ENCODE results near the gene CERS6.

Gene CERS6

GRCh38 chr2:168530982-168531622, 75.0 kb downstream of the CERS6 start:
- no CpG with 5 or more reads among the region's 4 CpGs for WGBS, 2 donors (ENCODE audit: extremely low coverage in 2 of 2, insufficient read length in 2 of 2, insufficient replicate concordance in 1 of 2)
- Histone ChIP-seq H3K36me3 (replicated peaks in 1 of 2; ENCODE audit: control insufficient read depth in 2 of 2, insufficient read depth in 2 of 2, low read length in 2 of 2) (no peaks in the 10 kb centered on the region), H2BK12ac (ENCODE audit: low read length) (no peak overlapping the region), H2BK120ac (ENCODE audit: low read depth, low read length) (no peak overlapping the region), H2BK15ac (ENCODE audit: low read length) (no peak overlapping the region), H3K18ac (ENCODE audit: low read length) (no peak overlapping the region), H3K9ac (ENCODE audit: low read depth, low read length, poor library complexity) (no peak overlapping the region), H3K4me1 (ENCODE audit: control insufficient read depth in 2 of 2, insufficient read depth in 1 of 2, low read depth in 1 of 2, low read length in 2 of 2) (peaks cover 0 to 4% of the 10 kb centered on the region in 2 donors), H2BK5ac (ENCODE audit: low read length) (no peak overlapping the region), H3K4me2 (ENCODE audit: insufficient read depth, low read length, poor library complexity, severe bottlenecking) (no peak overlapping the region), H2AK5ac (ENCODE audit: low read depth, low read length) (no peak overlapping the region), H3K79me1 (ENCODE audit: low read depth, low read length) (peaks cover 2% of the 10 kb centered on the region), H3K14ac (ENCODE audit: low read length) (no peak overlapping the region), H3K27ac (replicated peaks; ENCODE audit: low read length) (no peak overlapping the region), H4K91ac (ENCODE audit: low read depth, low read length, poor library complexity) (no peak overlapping the region), H2AFZ (ENCODE audit: low read length) (no peak overlapping the region), H3K23ac (ENCODE audit: low read depth, low read length, poor library complexity) (no peak overlapping the region), H4K8ac (ENCODE audit: low read depth, low read length) (no peak overlapping the region), H3K27me3 (ENCODE audit: control insufficient read depth in 3 of 3, insufficient read depth in 3 of 3, low read depth in 1 of 3, low read length in 3 of 3) (no peaks in the 10 kb centered on the region), H3K9me3 (replicated peaks in 1 of 2; ENCODE audit: control insufficient read depth in 2 of 2, insufficient read depth in 1 of 2, low read depth in 1 of 2, low read length in 2 of 2) (peaks cover 0 to 10% of the 10 kb centered on the region in 2 donors), H3K4me3 (ENCODE audit: low read length in 2 of 2) (no peak overlapping the region), H3K4ac (ENCODE audit: low read length) (no peak overlapping the region)
- no peak for DNase-seq (ENCODE audit: low spot score)

- Histone ChIP-seq H3K4ac (ENCODE audit: low read length) (no peak overlapping the region), H2BK12ac (ENCODE audit: low read length) (no peak overlapping the region), H2BK15ac (ENCODE audit: low read length) (no peak overlapping the region), H3K27ac (replicated peaks; ENCODE audit: low read length) (no peak overlapping the region), H3K9me3 (replicated peaks in 1 of 2; ENCODE audit: control insufficient read depth in 2 of 2, insufficient read depth in 1 of 2, low read depth in 1 of 2, low read length in 2 of 2) (peaks cover 2 to 11% of the 10 kb centered on the region in 2 donors), H3K14ac (ENCODE audit: low read length) (no peak overlapping the region), H3K4me3 (ENCODE audit: low read length in 2 of 2) (no peak overlapping the region), H3K27me3 (ENCODE audit: control insufficient read depth in 3 of 3, insufficient read depth in 3 of 3, low read depth in 1 of 3, low read length in 3 of 3) (no peaks in the 10 kb centered on the region), H3K4me1 (ENCODE audit: control insufficient read depth in 2 of 2, insufficient read depth in 1 of 2, low read depth in 1 of 2, low read length in 2 of 2) (peaks cover 0 to 4% of the 10 kb centered on the region in 2 donors), H3K23ac (ENCODE audit: low read depth, low read length, poor library complexity) (no peak overlapping the region), H3K18ac (ENCODE audit: low read length) (peak overlapping the region; percentile 32), H3K9ac (ENCODE audit: low read depth, low read length, poor library complexity) (no peak overlapping the region), H2BK120ac (ENCODE audit: low read depth, low read length) (no peak overlapping the region), H3K79me1 (ENCODE audit: low read depth, low read length) (peaks cover 2% of the 10 kb centered on the region), H3K36me3 (replicated peaks in 1 of 2; ENCODE audit: control insufficient read depth in 2 of 2, insufficient read depth in 2 of 2, low read length in 2 of 2) (no peaks in the 10 kb centered on the region), H4K8ac (ENCODE audit: low read depth, low read length) (no peak overlapping the region), H4K91ac (ENCODE audit: low read depth, low read length, poor library complexity) (no peak overlapping the region), H2AFZ (ENCODE audit: low read length) (no peak overlapping the region), H2BK5ac (ENCODE audit: low read length) (no peak overlapping the region), H2AK5ac (ENCODE audit: low read depth, low read length) (no peak overlapping the region), H3K4me2 (ENCODE audit: insufficient read depth, low read length, poor library complexity, severe bottlenecking) (no peak overlapping the region)
- no CpG with 5 or more reads among the region's 7 CpGs for WGBS, 2 donors (ENCODE audit: extremely low coverage in 2 of 2, insufficient read length in 2 of 2, insufficient replicate concordance in 1 of 2)
- DNase-seq (ENCODE audit: low spot score) = no peak
Observed at GRCh38 chr2:168534926-168535325, 78.9 kb downstream of the CERS6 start.

DNA sequence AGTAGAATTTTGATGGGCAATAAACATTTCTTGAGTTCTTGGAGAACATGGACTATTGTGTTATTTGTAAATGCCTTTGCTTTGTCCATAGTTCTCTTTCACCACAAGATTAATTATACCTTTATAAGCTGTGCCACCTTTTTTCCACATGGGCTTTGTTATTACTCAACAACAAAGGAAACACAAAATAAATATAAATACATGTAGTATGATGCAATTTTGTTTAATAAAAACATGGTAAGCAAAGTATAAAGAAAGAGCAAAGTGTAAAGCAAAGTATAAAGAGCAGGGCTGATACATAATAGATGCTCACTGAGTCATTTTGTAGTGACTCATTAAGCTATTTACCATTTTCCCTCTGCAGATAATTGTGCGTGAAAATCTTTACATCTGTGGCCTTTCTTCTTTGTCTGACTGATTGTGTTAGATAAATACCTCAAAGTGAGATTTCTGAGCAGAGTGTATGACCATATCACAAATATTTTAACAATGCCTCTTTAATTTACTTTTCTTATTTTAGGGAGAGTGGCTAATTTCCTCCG, 80.9 kb downstream of the CERS6 start:
- H3K27me3 ChIP-seq (ENCODE audit: control insufficient read depth in 3 of 3, insufficient read depth in 3 of 3, low read depth in 1 of 3, low read length in 3 of 3) = no peaks in the 10 kb centered on the region

GRCh38 chr2:168538133-168538532, 82.1 kb downstream of the CERS6 start:
- no peak overlapping the region for H2AFZ ChIP-seq (ENCODE audit: low read length)
- no peak overlapping the region for H2AK5ac ChIP-seq (ENCODE audit: low read depth, low read length)
- no peaks in the 10 kb centered on the region for H3K36me3 ChIP-seq (replicated peaks in 1 of 2; ENCODE audit: control insufficient read depth in 2 of 2, insufficient read depth in 2 of 2, low read length in 2 of 2)
- H2BK5ac ChIP-seq (ENCODE audit: low read length) = no peak overlapping the region
- no peak overlapping the region for H4K91ac ChIP-seq (ENCODE audit: low read depth, low read length, poor library complexity)
- H4K8ac ChIP-seq (ENCODE audit: low read depth, low read length) = no peak overlapping the region
- H3K23ac ChIP-seq (ENCODE audit: low read depth, low read length, poor library complexity) = no peak overlapping the region
- H3K4me3 ChIP-seq (ENCODE audit: low read length in 2 of 2) = no peak overlapping the region
- H2BK120ac ChIP-seq (ENCODE audit: low read depth, low read length) = no peak overlapping the region
- H2BK15ac ChIP-seq (ENCODE audit: low read length) = no peak overlapping the region
- H2BK12ac ChIP-seq (ENCODE audit: low read length) = no peak overlapping the region
- no peak overlapping the region for H3K4ac ChIP-seq (ENCODE audit: low read length)
- no peaks in the 10 kb centered on the region for H3K27me3 ChIP-seq (ENCODE audit: control insufficient read depth in 3 of 3, insufficient read depth in 3 of 3, low read depth in 1 of 3, low read length in 3 of 3)
- H3K4me1 ChIP-seq (ENCODE audit: control insufficient read depth in 2 of 2, insufficient read depth in 1 of 2, low read depth in 1 of 2, low read length in 2 of 2) = peaks cover 0 to 3% of the 10 kb centered on the region in 2 donors
- H3K79me1 ChIP-seq (ENCODE audit: low read depth, low read length) = peaks cover 4% of the 10 kb centered on the region
- no peak overlapping the region for H3K4me2 ChIP-seq (ENCODE audit: insufficient read depth, low read length, poor library complexity, severe bottlenecking)
- DNase-seq (ENCODE audit: low spot score) = no peak
- H3K14ac ChIP-seq (ENCODE audit: low read length) = no peak overlapping the region
- H3K9ac ChIP-seq (ENCODE audit: low read depth, low read length, poor library complexity) = no peak overlapping the region
- no CpG with 5 or more reads among the region's 1 CpG for WGBS, 2 donors (ENCODE audit: extremely low coverage in 2 of 2, insufficient read length in 2 of 2, insufficient replicate concordance in 1 of 2)
- H3K9me3 ChIP-seq (replicated peaks in 1 of 2; ENCODE audit: control insufficient read depth in 2 of 2, insufficient read depth in 1 of 2, low read depth in 1 of 2, low read length in 2 of 2) = peaks cover 4 to 19% of the 10 kb centered on the region in 2 donors
- no peak overlapping the region for H3K27ac ChIP-seq (replicated peaks; ENCODE audit: low read length)
- H3K18ac ChIP-seq (ENCODE audit: low read length) = no peak overlapping the region

More for the DNA sequence above, 80.9 kb downstream of the CERS6 start:
- no peak overlapping the region for H3K4ac ChIP-seq (ENCODE audit: low read length)
- H4K8ac ChIP-seq (ENCODE audit: low read depth, low read length) = no peak overlapping the region
- no peak overlapping the region for H2BK5ac ChIP-seq (ENCODE audit: low read length)
- H3K4me1 ChIP-seq (ENCODE audit: control insufficient read depth in 2 of 2, insufficient read depth in 1 of 2, low read depth in 1 of 2, low read length in 2 of 2) = peaks cover 0 to 3% of the 10 kb centered on the region in 2 donors
- no peak overlapping the region for H2BK15ac ChIP-seq (ENCODE audit: low read length)
- H2BK120ac ChIP-seq (ENCODE audit: low read depth, low read length) = no peak overlapping the region
- no peak overlapping the region for H3K18ac ChIP-seq (ENCODE audit: low read length)
- no peak overlapping the region for H2BK12ac ChIP-seq (ENCODE audit: low read length)
- H3K27ac ChIP-seq (replicated peaks; ENCODE audit: low read length) = no peak overlapping the region
- H4K91ac ChIP-seq (ENCODE audit: low read depth, low read length, poor library complexity) = no peak overlapping the region
- H3K14ac ChIP-seq (ENCODE audit: low read length) = no peak overlapping the region
- H2AK5ac ChIP-seq (ENCODE audit: low read depth, low read length) = no peak overlapping the region
- no CpG with 5 or more reads among the region's 2 CpGs for WGBS, 2 donors (ENCODE audit: extremely low coverage in 2 of 2, insufficient read length in 2 of 2, insufficient replicate concordance in 1 of 2)
- no peak overlapping the region for H3K4me2 ChIP-seq (ENCODE audit: insufficient read depth, low read length, poor library complexity, severe bottlenecking)
- H3K9ac ChIP-seq (ENCODE audit: low read depth, low read length, poor library complexity) = no peak overlapping the region
- no peak overlapping the region for H2AFZ ChIP-seq (ENCODE audit: low read length)
- no peaks in the 10 kb centered on the region for H3K36me3 ChIP-seq (replicated peaks in 1 of 2; ENCODE audit: control insufficient read depth in 2 of 2, insufficient read depth in 2 of 2, low read length in 2 of 2)
- no peak overlapping the region for H3K4me3 ChIP-seq (ENCODE audit: low read length in 2 of 2)
- H3K23ac ChIP-seq (ENCODE audit: low read depth, low read length, poor library complexity) = no peak overlapping the region
- peaks cover 4 to 19% of the 10 kb centered on the region in 2 donors for H3K9me3 ChIP-seq (replicated peaks in 1 of 2; ENCODE audit: control insufficient read depth in 2 of 2, insufficient read depth in 1 of 2, low read depth in 1 of 2, low read length in 2 of 2)
- no peak for DNase-seq (ENCODE audit: low spot score)
- peaks cover 4% of the 10 kb centered on the region for H3K79me1 ChIP-seq (ENCODE audit: low read depth, low read length)

All from neuronal stem cell (in vitro differentiated cells).